B cell (primary cell): ENCODE data around the gene LCN10. TPM values are rescaled to one million over a fixed set of nuclear protein-coding genes. Genes with fewer than 3 reads are reported as not detected.
A peak's percentile ranks its signal among the peaks of the same experiment; 100 is the strongest.
"Not testable (repeated sequence)": the region's sequence is repeated elsewhere in the genome, so short reads cannot be mapped to it uniquely, and the experiment has no call there.

Experiments
- ATAC-seq: fragments of 200-7000 bp; cut with Tn5 transposase; one replicate; pipeline ENCODE4 v1.10.0; 2021; ENCODE audit warnings: low read depth, mild to moderate bottlenecking, moderate number of reproducible peaks, moderate library complexity
- CTCF ChIA-PET: fragments of 350-600 bp; sonication (Branson Sonifier 250); formaldehyde crosslinking; loops from one replicate; lab custom pipeline; 2021; ENCODE audit warnings: antibody characterized with exemption, inconsistent platforms; lab: Charles Lee
- POLR2A ChIA-PET: fragments of 350-600 bp; sonication (Branson Sonifier 250); formaldehyde crosslinking; loops from one replicate; lab custom pipeline; 2021; ENCODE audit warnings: antibody characterized with exemption; lab: Charles Lee
- DNase-seq: peaks from one replicate; pipeline ENCODE4 v3.0.0; 2013
- H2AFZ ChIP-seq: 2 replicates; pipeline ENCODE4 v1.6.1; 2012; ENCODE audit warnings: mild to moderate bottlenecking, low read depth, low read length; ENCODE audit not compliant: insufficient read depth, poor library complexity, severe bottlenecking
- H3K27ac ChIP-seq, 2 donors: 1 replicate in 1 of 2; 2 replicates in 1 of 2; pipeline ENCODE4 v1.5.1; 2012 to 2013; ENCODE audit warnings: low read length in 2 of 2, mild to moderate bottlenecking in 2 of 2, moderate library complexity in 1 of 2
- H3K27me3 ChIP-seq, 4 experiments: fragments of 200-600 bp in 1 of 4; sonication (generic) in 1 of 4; replicated peaks in 1 of 4; 1 replicate in 2 of 4; 2 replicates in 2 of 4; pipeline versions ENCODE4 v1.6.1 to v1.7.0; 2013 to 2016; ENCODE audit warnings: low read length in 3 of 4, mild to moderate bottlenecking in 2 of 4, mixed read lengths in 1 of 4, moderate library complexity in 1 of 4; ENCODE audit not compliant: insufficient read depth in 4 of 4, control insufficient read depth in 3 of 4; ENCODE audit errors: control extremely low read depth in 1 of 4
- H3K36me3 ChIP-seq, 2 experiments: replicated peaks in 1 of 2; 1 replicate in 1 of 2; 2 replicates in 1 of 2; pipeline versions ENCODE4 v1.6.1 to v1.7.1; 2013; ENCODE audit warnings: low read length in 1 of 2; ENCODE audit not compliant: insufficient read depth in 2 of 2, control insufficient read depth in 1 of 2; ENCODE audit errors: control extremely low read depth in 1 of 2, extremely low read depth in 1 of 2
- H3K4me1 ChIP-seq, 2 donors: fragments of 200-600 bp in 1 of 2; sonication (generic) in 1 of 2; 1 replicate in 1 of 2; 2 replicates in 1 of 2; pipeline versions ENCODE4 v1.5.1 to v1.6.1; 2013 to 2017; ENCODE audit warnings: low read length in 2 of 2; ENCODE audit not compliant: control insufficient read depth in 2 of 2, insufficient read depth in 2 of 2
- H3K4me2 ChIP-seq: replicated peaks from 2 replicates; pipeline ENCODE3; 2012; ENCODE audit warnings: mild to moderate bottlenecking, low read depth, low read length; ENCODE audit not compliant: poor library complexity, severe bottlenecking
- H3K4me3 ChIP-seq, 5 experiments: fragments of 200-600 bp in 1 of 5; sonication (generic) in 1 of 5; 1 replicate in 3 of 5; 2 replicates in 2 of 5; pipeline versions ENCODE4 v1.5.1 to v1.7.0; 2011 to 2016; ENCODE audit warnings: low read length in 4 of 5, mild to moderate bottlenecking in 4 of 5, low read depth in 2 of 5, control low read depth in 1 of 5, moderate library complexity in 1 of 5; ENCODE audit not compliant: insufficient read depth in 1 of 5; ENCODE audit errors: control extremely low read depth in 1 of 5, extremely low read depth in 1 of 5
- H3K79me2 ChIP-seq: fragments of 200-600 bp; sonication (generic); one replicate; pipeline ENCODE4 v1.6.0; 2016; ENCODE audit warnings: low read length; ENCODE audit not compliant: control insufficient read depth, insufficient read depth
- H3K9ac ChIP-seq: fragments of 200-600 bp; sonication (generic); 2 replicates; pipeline ENCODE4 v1.6.1; 2017; ENCODE audit warnings: mild to moderate bottlenecking, low read length, moderate library complexity
- H3K9me3 ChIP-seq, 3 donors: one replicate each; pipeline versions ENCODE4 v1.6.1 to v1.7.1; 2013; ENCODE audit warnings: low read length in 2 of 3; ENCODE audit not compliant: control insufficient read depth in 2 of 3, insufficient read depth in 1 of 3; ENCODE audit errors: control extremely low read depth in 1 of 3
- H4K20me1 ChIP-seq: 2 replicates; pipeline ENCODE4 v1.6.0; 2012; ENCODE audit warnings: mild to moderate bottlenecking, low read length; ENCODE audit not compliant: insufficient read depth, control insufficient read depth, poor library complexity, severe bottlenecking
- H3K27ac Mint-ChIP-seq: one replicate; pipeline ENCODE4 v1.8.0; 2021; ENCODE audit warnings: mixed read lengths
- H3K27me3 Mint-ChIP-seq: one replicate; pipeline ENCODE4 v1.8.0; 2021; ENCODE audit warnings: mixed read lengths
- H3K4me1 Mint-ChIP-seq: one replicate; pipeline ENCODE4 v1.8.0; 2021; ENCODE audit warnings: mixed read lengths
- H3K4me3 Mint-ChIP-seq: one replicate; pipeline ENCODE4 v1.8.0; 2021; ENCODE audit warnings: mixed read lengths
- H3K9me3 Mint-ChIP-seq: one replicate; pipeline ENCODE4 v1.8.0; 2022; ENCODE audit warnings: mixed read lengths; ENCODE audit not compliant: insufficient read depth
- EZH2 ChIP-seq: IDR thresholded peaks from 2 replicates; pipeline ENCODE4 v1.6.1; 2012; ENCODE audit warnings: borderline replicate concordance, low read depth, mild to moderate bottlenecking, moderate library complexity, low read length; ENCODE audit not compliant: insufficient read depth, poor library complexity, severe bottlenecking
- WGBS: methylation state at CpG from one replicate; pipeline ENCODE4 v1.1.5; 2013; ENCODE audit warnings: missing lambda C conversion rate; ENCODE audit not compliant: insufficient coverage; 5-methylcytosine and 5-hydroxymethylcytosine counted together
- intact Hi-C: fragments of 100-400 bp; cut with micrococcal nuclease; formaldehyde crosslinking; loops from one replicate; pipeline ENCODE4 v1.10.0; 2022
- polyA plus RNA-seq: library from polyadenylated mRNA; depleted of rRNA; stranded (reverse); fragments of >200 nt; gene quantifications from 2 replicates; pipeline ENCODE4 v1.2.3, GENCODE V29; 2012
- total RNA-seq, 2 donors: library from RNA; stranded (reverse); fragments of 120-200 nt in 1 of 2; gene quantifications; 1 replicate in 1 of 2; 2 replicates in 1 of 2; pipeline versions ENCODE4 v1.2.3 to v1.2.4, GENCODE V29; 2013 to 2022
- TF ChIP-seq, protein P1 (sequence below): fragments of 200-600 bp; IDR thresholded peaks from one replicate; pipeline ENCODE4 v1.8.0; 2022; ENCODE audit warnings: antibody characterized with exemption, mild to moderate bottlenecking

LCN10 gene
- total and polyA plus RNA-seq, 2 donors (not counting 1 experiment from before 2014, with no cell fraction given), result 76.3 to 93.0 TPM

DNA sequence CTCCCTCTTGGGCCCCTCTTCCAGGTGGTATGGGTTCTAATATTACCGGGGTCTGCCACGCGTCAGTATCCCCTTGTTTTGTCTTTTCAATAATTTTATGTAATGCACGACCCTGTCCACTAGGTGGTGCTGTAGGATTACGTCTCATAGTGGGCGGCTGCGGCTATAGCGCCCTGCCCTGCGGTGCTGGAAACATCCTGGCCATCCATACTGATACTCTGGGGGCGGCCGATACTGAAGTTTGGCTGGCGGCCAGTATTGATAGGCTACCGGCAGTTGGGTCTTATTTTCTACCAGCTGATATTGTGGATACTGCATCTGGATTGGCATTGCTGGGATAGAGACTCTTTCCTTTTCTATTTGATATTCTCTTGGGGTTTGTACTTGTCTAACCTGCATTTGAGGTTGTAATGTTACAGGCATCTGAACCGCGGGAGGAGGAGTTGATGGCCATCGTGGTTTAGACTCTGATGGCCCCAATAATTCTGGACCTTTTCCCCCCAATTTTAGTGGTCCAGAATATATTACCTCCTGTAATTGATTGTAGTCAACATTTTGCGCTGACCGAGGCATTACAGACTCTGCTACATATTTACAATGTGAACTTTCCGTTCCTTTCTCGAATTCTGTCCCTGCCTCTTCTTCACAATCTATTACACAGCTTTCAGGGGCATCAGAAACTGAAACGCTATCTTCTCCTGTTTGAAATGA lies 45.1 kb upstream of the LCN10 start:
- Histone ChIP-seq H3K79me2 (peaks cover 4% of the 10 kb centered on the region), H3K4me1 (peaks cover 18 to 27% of the 10 kb centered on the region in 2 donors), H3K36me3 (peaks cover 0 to 2% of the 10 kb centered on the region in 2 experiments), H3K9me3 (no peaks in the 10 kb centered on the region), H3K27ac (no peak overlapping the region), H3K4me3 (no peak overlapping the region), H4K20me1 (peaks cover 11% of the 10 kb centered on the region), H2AFZ (no peak overlapping the region), H3K4me2 (peak overlapping the region; percentile 40), H3K27me3 (no peaks in the 10 kb centered on the region), H3K9ac (no peak overlapping the region)
- H3K27me3 Mint-ChIP-seq, result no peaks in the 10 kb centered on the region
- intact Hi-C loops, result loop anchor here (1.0 kb wide), 3 partner anchors 54 to 247 kb away; partner anchors contain the start of gene AJM1
- CTCF ChIA-PET, result interaction anchor here (0.6 to 10.5 kb wide), 22 partner anchors 10 to 494 kb away, joined by 3 to 106 read pairs (median 5); partner anchors contain the start of genes AJM1, FUT7, NPDC1 and RABL6
- no peaks in the 10 kb centered on the region for H3K9me3 Mint-ChIP-seq
- DNase-seq (peak; percentile 86), ATAC-seq (no peak)
- no peak overlapping the region for H3K4me3 Mint-ChIP-seq
- H3K4me1 Mint-ChIP-seq, result peaks cover 27% of the 10 kb centered on the region
- H3K27ac Mint-ChIP-seq, result no peak overlapping the region
- TF ChIP-seq EZH2, result no peak
- TF ChIP-seq, protein P1, sequence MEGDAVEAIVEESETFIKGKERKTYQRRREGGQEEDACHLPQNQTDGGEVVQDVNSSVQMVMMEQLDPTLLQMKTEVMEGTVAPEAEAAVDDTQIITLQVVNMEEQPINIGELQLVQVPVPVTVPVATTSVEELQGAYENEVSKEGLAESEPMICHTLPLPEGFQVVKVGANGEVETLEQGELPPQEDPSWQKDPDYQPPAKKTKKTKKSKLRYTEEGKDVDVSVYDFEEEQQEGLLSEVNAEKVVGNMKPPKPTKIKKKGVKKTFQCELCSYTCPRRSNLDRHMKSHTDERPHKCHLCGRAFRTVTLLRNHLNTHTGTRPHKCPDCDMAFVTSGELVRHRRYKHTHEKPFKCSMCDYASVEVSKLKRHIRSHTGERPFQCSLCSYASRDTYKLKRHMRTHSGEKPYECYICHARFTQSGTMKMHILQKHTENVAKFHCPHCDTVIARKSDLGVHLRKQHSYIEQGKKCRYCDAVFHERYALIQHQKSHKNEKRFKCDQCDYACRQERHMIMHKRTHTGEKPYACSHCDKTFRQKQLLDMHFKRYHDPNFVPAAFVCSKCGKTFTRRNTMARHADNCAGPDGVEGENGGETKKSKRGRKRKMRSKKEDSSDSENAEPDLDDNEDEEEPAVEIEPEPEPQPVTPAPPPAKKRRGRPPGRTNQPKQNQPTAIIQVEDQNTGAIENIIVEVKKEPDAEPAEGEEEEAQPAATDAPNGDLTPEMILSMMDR, result peak; percentile 88
- WGBS, result 24% methylated on average over 12 of the region's 21 CpGs
- POLR2A ChIA-PET, result no interaction called here

- ATAC-seq, H3K4me2 ChIP-seq, H3K27ac ChIP-seq, DNase-seq, H3K27me3 Mint-ChIP-seq, H4K20me1 ChIP-seq, H3K9ac ChIP-seq, H3K4me3 Mint-ChIP-seq, POLR2A ChIA-PET, H3K9me3 ChIP-seq, H3K79me2 ChIP-seq, H3K27me3 ChIP-seq, H3K36me3 ChIP-seq, H3K4me3 ChIP-seq, H3K9me3 Mint-ChIP-seq, H2AFZ ChIP-seq, H3K27ac Mint-ChIP-seq: not testable (repeated sequence)
- H3K4me1 ChIP-seq, result peaks cover 12 to 20% of the 10 kb centered on the region in 2 donors
- 36% methylated on average over 2 of the region's 4 CpGs for WGBS
- intact Hi-C loops, result loop anchor here (1.0 kb wide), 3 partner anchors 55 to 248 kb away; partner anchors contain the start of gene AJM1
- CTCF ChIA-PET, result interaction anchor here (0.8 to 10.5 kb wide), 19 partner anchors 9 to 495 kb away, joined by 3 to 106 read pairs (median 4); partner anchors contain the start of genes AJM1, FUT7, NPDC1 and RNF224
- peaks cover 22% of the 10 kb centered on the region for H3K4me1 Mint-ChIP-seq
Measured at GRCh38 chr9:136786983-136787382, 44.2 kb upstream of the LCN10 start.
